Stimulated activated CD8-positive, alpha-beta memory T cell treated with anti-CD3 and anti-CD28 coated beads, Interleukin-12 subunit alpha, Interleukin-12 subunit beta, amount 100 ng/mL, for 24 hours (primary cell): ENCODE measurements around the gene CD83.

ENCODE experiments used
- DNase-seq: peaks from one replicate; pipeline ENCODE4 v3.0.0-alpha.2; 2020; ENCODE audit errors: extremely low read depth

Gene CD83

GRCh38 chr6:14126191-14126590 lies 8.6 kb downstream of the CD83 start:
- DNase-seq = no peak

GRCh38 chr6:14127611-14128010 lies 10.0 kb downstream of the CD83 start:
- no peak for DNase-seq

GRCh38 chr6:14128012-14128411 lies 10.4 kb downstream of the CD83 start:
- DNase-seq = no peak

- no peak for DNase-seq
Measured at GRCh38 chr6:14128746-14129145, 11.2 kb downstream of the CD83 start.

- DNase-seq = no peak
Measured at GRCh38 chr6:14129575-14129974, 12.0 kb downstream of the CD83 start.

- DNase-seq = no peak
Measured at GRCh38 chr6:14130435-14131075, 13.0 kb downstream of the CD83 start.

GRCh38 chr6:14131579-14131978 lies 14.0 kb downstream of the CD83 start:
- no peak for DNase-seq

GRCh38 chr6:14132244-14132920 lies 14.8 kb downstream of the CD83 start:
- DNase-seq = no peak

- DNase-seq = no peak
Measured at GRCh38 chr6:14132921-14133275, 15.3 kb downstream of the CD83 start.

GRCh38 chr6:14134211-14134910 lies 16.8 kb downstream of the CD83 start:
- no peak for DNase-seq

GRCh38 chr6:14135893-14136539 lies 18.4 kb downstream of the CD83 start:
- DNase-seq = no peak

GRCh38 chr6:14138701-14139215 lies 21.2 kb downstream of the CD83 start:
- no peak for DNase-seq

- DNase-seq = no peak
Measured at GRCh38 chr6:14141351-14142062, 23.9 kb downstream of the CD83 start.

- DNase-seq = no peak
Measured at GRCh38 chr6:14142063-14142450, 24.5 kb downstream of the CD83 start.

- no peak for DNase-seq
Measured at GRCh38 chr6:14142511-14143223, 25.1 kb downstream of the CD83 start.

GRCh38 chr6:14143305-14143704 lies 25.7 kb downstream of the CD83 start:
- DNase-seq = no peak

GRCh38 chr6:14144678-14145113 lies 27.1 kb downstream of the CD83 start:
- DNase-seq = peak; percentile 41

GRCh38 chr6:14146506-14147096 lies 29.0 kb downstream of the CD83 start:
- DNase-seq = no peak

GRCh38 chr6:14147891-14148290 lies 30.3 kb downstream of the CD83 start:
- DNase-seq = no peak

- DNase-seq = no peak
Measured at GRCh38 chr6:14148471-14148870, 30.9 kb downstream of the CD83 start.
